GM10266 (cell line): ENCODE measurements around the gene OLIG2.

ENCODE experiments used
- DNase-seq: peaks from one replicate; pipeline ENCODE4 v3.0.0; 2012; ENCODE audit errors: extremely low spot score
- TF ChIP-seq, protein P1 (sequence below): IDR thresholded peaks from 2 replicates; pipeline ENCODE4 v1.5.1; 2012; ENCODE audit warnings: mild to moderate bottlenecking, low read depth; ENCODE audit not compliant: control insufficient read depth, insufficient read depth; ENCODE audit errors: missing control alignments

OLIG2 gene

GRCh38 chr21:33019885-33020557 lies 5.7 kb upstream of the OLIG2 start:
- no peak for DNase-seq
- TF ChIP-seq, protein P1, sequence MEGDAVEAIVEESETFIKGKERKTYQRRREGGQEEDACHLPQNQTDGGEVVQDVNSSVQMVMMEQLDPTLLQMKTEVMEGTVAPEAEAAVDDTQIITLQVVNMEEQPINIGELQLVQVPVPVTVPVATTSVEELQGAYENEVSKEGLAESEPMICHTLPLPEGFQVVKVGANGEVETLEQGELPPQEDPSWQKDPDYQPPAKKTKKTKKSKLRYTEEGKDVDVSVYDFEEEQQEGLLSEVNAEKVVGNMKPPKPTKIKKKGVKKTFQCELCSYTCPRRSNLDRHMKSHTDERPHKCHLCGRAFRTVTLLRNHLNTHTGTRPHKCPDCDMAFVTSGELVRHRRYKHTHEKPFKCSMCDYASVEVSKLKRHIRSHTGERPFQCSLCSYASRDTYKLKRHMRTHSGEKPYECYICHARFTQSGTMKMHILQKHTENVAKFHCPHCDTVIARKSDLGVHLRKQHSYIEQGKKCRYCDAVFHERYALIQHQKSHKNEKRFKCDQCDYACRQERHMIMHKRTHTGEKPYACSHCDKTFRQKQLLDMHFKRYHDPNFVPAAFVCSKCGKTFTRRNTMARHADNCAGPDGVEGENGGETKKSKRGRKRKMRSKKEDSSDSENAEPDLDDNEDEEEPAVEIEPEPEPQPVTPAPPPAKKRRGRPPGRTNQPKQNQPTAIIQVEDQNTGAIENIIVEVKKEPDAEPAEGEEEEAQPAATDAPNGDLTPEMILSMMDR = no peak

DNA sequence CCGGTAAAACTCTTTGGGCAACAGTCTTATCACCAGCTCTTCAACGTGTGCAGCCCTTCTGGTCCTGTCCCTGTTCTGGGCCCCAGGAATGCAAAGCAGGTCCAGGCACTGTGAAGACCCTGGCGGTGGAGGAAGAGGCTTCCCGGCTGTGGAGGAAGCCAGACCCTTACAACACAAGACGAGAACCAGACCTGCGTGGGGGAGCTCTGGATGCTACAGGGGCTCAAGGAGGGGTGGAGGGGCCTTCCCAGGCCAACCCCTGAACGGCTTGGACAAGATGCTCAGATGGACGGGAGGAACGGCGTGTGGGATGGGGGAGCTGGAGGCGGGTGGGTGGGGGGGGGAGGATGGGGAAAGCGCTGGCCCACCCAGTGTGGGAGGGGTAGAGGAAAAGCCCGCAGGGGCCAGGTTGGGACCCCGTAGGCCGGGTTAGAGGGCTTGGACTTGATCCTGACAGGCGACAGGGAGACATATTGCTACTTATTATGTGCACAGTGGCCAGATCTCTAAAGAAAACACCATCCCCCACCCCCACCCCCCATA lies 5.1 kb upstream of the OLIG2 start:
- DNase-seq = peak; percentile 26
- TF ChIP-seq, protein P1 = no peak

DNA sequence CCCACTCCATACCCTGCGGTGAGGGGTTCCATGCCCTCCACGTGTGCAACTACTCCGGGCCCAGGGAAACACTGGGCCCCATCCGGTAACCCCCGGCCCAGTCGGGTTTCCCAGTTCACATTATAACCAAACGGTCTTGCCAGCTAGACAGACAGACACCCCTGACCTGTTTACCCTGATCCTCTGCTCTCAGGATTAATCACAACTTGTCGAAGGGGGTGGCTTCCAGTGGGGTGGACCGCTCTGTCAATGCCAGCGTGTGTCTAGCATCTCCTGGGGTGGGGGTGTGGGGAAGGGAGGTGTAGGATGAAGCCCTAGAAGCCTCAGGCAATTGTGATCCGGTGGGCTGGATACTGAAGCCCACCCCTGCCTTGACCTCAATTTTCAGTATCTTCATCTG lies 4.6 kb upstream of the OLIG2 start:
- TF ChIP-seq, protein P1 = no peak
- DNase-seq = peak; percentile 30

GRCh38 chr21:33021667-33022066 lies 4.1 kb upstream of the OLIG2 start:
- no peak for DNase-seq
- TF ChIP-seq, protein P1 = no peak

DNA sequence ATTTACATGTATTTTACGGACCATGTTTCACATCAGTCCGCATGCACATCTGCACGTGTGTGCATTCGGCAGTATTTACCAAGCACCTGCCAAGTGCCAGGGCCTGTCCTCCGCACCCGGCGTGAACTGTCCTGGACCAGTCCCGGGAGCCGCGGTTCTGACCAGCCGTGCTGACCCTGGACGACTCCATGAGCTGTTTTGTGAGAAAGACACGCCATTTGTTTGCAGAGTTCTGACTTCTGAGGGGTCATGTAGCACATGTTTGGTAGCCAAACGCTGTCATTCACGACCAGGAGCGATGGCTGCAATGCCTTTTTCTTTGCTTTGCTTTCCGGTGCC lies 3.3 kb upstream of the OLIG2 start:
- TF ChIP-seq, protein P1 = no peak
- DNase-seq = peak; percentile 25

- peak; percentile 31 for DNase-seq
- TF ChIP-seq, protein P1 = no peak
These were observed 2.7 kb upstream of the OLIG2 start for GRCh38 chr21:33022828-33023573.
